ENCODE data around the gene MSH5. TPM values are rescaled to one million over a fixed set of nuclear protein-coding genes. Genes with fewer than 3 reads are reported as not detected.

The MSH5 gene
- total and polyA plus RNA-seq, 9 of the 15 experiments (the other 6 are each of a cell fraction or from before 2014, with no cell fraction given), result 12.5 to 104 (median 46.6) TPM

- POLR2A ChIA-PET, result interaction anchor here (0.6 to 4.3 kb wide), 21 partner anchors 9 to 430 kb away, joined by 3 to 58 read pairs (median 7); partner anchors contain the start of genes BAG6, GPANK1, HSPA1A and HSPA1B
- CTCF ChIA-PET (ENCODE audit: low intra/inter-chr PET ratio), result interaction anchor here (0.6 to 2.9 kb wide), 4 partner anchors 36 to 249 kb away, joined by 3 to 24 read pairs (median 3); no protein-coding TSS in a partner anchor
- Histone ChIP-seq H3K9me3 (replicated peaks; ENCODE audit: control insufficient read depth, insufficient read depth, low read depth, low read length) (no peaks in the 10 kb centered on the region), H3K27ac (ENCODE audit: extremely low read depth, low read depth, low read length) (peak overlapping the region; percentile 97), H2AFZ (ENCODE audit: low read depth, low read length) (peak overlapping the region; percentile 93), H4K20me1 (replicated peaks; ENCODE audit: control insufficient read depth, insufficient read depth, low read length) (0 out of 2 replicates have a peak, but pooled peaks cover 3% of the 10 kb centered on the region), H3K4me2 (ENCODE audit: insufficient read depth, low read length) (peak overlapping the region; percentile 98), H3K79me2 (ENCODE audit: control insufficient read depth, insufficient read depth, low read length) (peaks cover 53% of the 10 kb centered on the region), H3K36me3 (ENCODE audit: control insufficient read depth, insufficient read depth, low read length) (peaks cover 71% of the 10 kb centered on the region), H3K9ac (ENCODE audit: insufficient read depth in 1 of 2, low read depth in 2 of 2, low read length in 2 of 2) (peak overlapping the region; percentile 93 to 99), H3K9me1 (ENCODE audit: control insufficient read depth, insufficient read depth, low read length) (no peaks in the 10 kb centered on the region), H3K4me3 (peak overlapping the region; percentile 61), H3K4me1 (replicated peaks in 1 of 2; ENCODE audit: control insufficient read depth in 2 of 2, insufficient read depth in 2 of 2, low read length in 2 of 2) (peaks cover 17 to 44% of the 10 kb centered on the region in 2 experiments), H3K27me3 (ENCODE audit: control insufficient read depth in 2 of 2, insufficient read depth in 2 of 2, low read length in 2 of 2) (no peaks in the 10 kb centered on the region)
- FAIRE-seq, result no peak
- in situ Hi-C loops (cut with MboI) (no loop called here), intact Hi-C loops (cut with micrococcal nuclease) (loop anchor here (1.0 to 2.0 kb wide), 5 partner anchors 18 to 66 kb away; partner anchors contain the start of genes DDAH2, HSPA1A, HSPA1B and HSPA1L)
- TSS peak; percentile 57 for BruUV-seq (replicated peaks)
- peak; percentile 48 for ATAC-seq
- 1% methylated on average over 44 of the region's 44 CpGs for WGBS (ENCODE audit: insufficient coverage, low coverage, missing lambda C conversion rate)
- DNase-seq (ENCODE audit: extremely low read depth in 1 of 4, low spot score in 3 of 4), result peak in 3 of 4 experiments; percentile 67 to 86 (median 84)
- TF ChIP-seq RREB1 (CRISPR knock-in tag; IDR thresholded peaks at IDR 0.05) (no peak), CEBPB (tag; IDR thresholded peaks at IDR 0.05) (no peak), ATF2 (CRISPR knock-in tag; IDR thresholded peaks at IDR 0.05) (0 out of 2 replicates have a peak, but pooled peaks have one; percentile 14), ZKSCAN3 (CRISPR knock-in tag; IDR thresholded peaks at IDR 0.05) (no peak), MCM2 (IDR thresholded peaks at IDR 0.05; ENCODE audit: low read depth) (no peak), ESRRA (IDR thresholded peaks at IDR 0.05; ENCODE audit: borderline replicate concordance, low read depth) (no peak), MYBL2 (IDR thresholded peaks at IDR 0.05; ENCODE audit: low read depth) (no peak), MYBL2 (CRISPR knock-in tag; IDR thresholded peaks at IDR 0.05; ENCODE audit: borderline replicate concordance) (no peak), ZNF583 (CRISPR knock-in tag; IDR thresholded peaks at IDR 0.05) (no peak), BRCA1 (IDR thresholded peaks at IDR 0.05) (no peak), BRCA1 (CRISPR knock-in tag; IDR thresholded peaks at IDR 0.05) (peak; percentile 94; the same call in 1 of the 2 replicates), MCM3 (IDR thresholded peaks at IDR 0.05) (no peak), TCF7L2 (IDR thresholded peaks at IDR 0.05; ENCODE audit: low read depth, low read length) (no peak), ZC3H8 (IDR thresholded peaks at IDR 0.05) (no peak), POU5F1 (IDR thresholded peaks at IDR 0.05; ENCODE audit: borderline replicate concordance, low read depth, low read length, partially characterized antibody) (no peak), NR3C1 (CRISPR knock-in tag; IDR thresholded peaks at IDR 0.05) (no peak), HLTF (IDR thresholded peaks at IDR 0.05) (peak; percentile 45; the same call in 1 of the 2 replicates)
Measured at GRCh38 chr6:31794866-31795615, 55.2 kb downstream of the MSH5 start.
